ENCODE results near the gene ITGB3BP. TPM values are rescaled to one million over a fixed set of nuclear protein-coding genes. Genes with fewer than 3 reads are reported as not detected.
A peak's percentile ranks its signal among the peaks of the same experiment; 100 is the strongest.
"Not testable (repeated sequence)": the region's sequence is repeated elsewhere in the genome, so short reads cannot be mapped to it uniquely, and the experiment has no call there.

Gene ITGB3BP
- total RNA-seq (1 to 10 TPM; 8.3 to 9.3 TPM), total RNA-seq (3.0 to 52.3 (median 14.4) reads per million in 172 experiments)
- polyA plus RNA-seq (2013, experiment 1 of 2) = 24.6 TPM
- polyA plus RNA-seq (2013, experiment 2 of 2) = 24.8 TPM

DNA sequence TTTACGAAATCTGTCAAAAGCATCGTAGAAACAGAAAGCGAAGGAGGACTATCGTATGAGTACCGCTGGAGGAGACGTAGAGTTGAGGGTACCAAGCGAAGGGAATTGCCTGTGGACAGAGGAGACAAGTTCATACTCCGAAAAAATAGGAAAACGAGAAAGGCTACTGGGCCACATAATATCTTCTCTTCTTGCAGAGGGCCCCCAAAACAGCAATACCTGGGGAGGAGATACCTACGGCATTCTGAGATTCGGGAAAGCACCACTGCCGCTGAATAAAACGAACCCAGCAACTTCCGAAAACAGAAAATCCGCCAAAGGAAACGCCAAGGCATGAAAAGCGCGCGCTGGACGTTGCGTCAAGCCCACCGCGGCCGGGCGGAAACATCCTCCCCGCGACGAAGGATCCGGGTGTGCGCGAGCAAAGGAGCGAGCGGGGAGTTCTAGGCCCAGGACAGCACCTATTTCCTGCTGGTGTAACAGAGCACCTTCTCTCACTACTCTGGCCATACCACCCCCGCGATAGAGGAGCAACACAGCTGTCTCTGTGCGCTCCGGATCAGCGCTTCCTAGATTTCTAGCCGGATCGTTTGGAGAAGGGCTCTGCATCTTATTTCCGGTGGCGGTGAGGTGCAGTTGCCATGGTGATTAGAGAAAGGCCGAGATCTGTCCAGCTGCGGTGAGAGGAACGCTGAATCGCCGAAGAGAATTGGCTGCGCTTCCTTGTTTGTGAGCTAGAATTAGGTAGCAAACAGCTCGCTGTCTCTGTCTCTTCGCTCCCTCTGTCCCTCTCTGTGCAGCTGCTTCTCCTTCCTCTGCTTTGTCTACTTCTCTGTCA lies at the start of gene ITGB3BP, which contains the start of gene EFCAB7:
TSS of gene ITGB3BP (minus strand) at position 335 of the 838 bp plus-strand sequence. CDS start at position 243, 92 bp downstream.
TSS of gene EFCAB7 (plus strand) at position 635 of the 838 bp plus-strand sequence. CDS start 2,048 bp downstream, outside the sequence.
- peak within 1 kb of the TSS; percentile 68 to 86 for H3K27ac ChIP-seq (ENCODE audit: low read depth in 1 of 2, low read length in 2 of 2)
- ChIA-PET CTCF (no interaction called here), POLR2A (interaction anchor here (0.7 to 1.5 kb wide), 4 partner anchors 27 to 834 kb away, joined by 3 to 5 read pairs (median 4); partner anchors contain the start of gene PGM1)
- no peaks in the 10 kb centered on the region for H3K9me3 ChIP-seq (ENCODE audit: control insufficient read depth in 1 of 2, insufficient read depth in 1 of 2, low read length in 2 of 2)
- DNase-seq (peak; percentile 66 to 91 (median 75)), ATAC-seq (ENCODE audit: poor library complexity) (peak; percentile 85)
- Mint-ChIP-seq H3K27ac (peak within 1 kb of the TSS; percentile 95), H3K27me3 (no peaks in the 10 kb centered on the region), H3K4me1 (ENCODE audit: low read depth) (peaks cover 47% of the 10 kb centered on the region), H3K4me3 (peak within 1 kb of the TSS; percentile 91), H3K9me3 (no peaks in the 10 kb centered on the region), H3K36me3 (ENCODE audit: low read depth) (peaks cover 34% of the 10 kb centered on the region)
- no peaks in the 10 kb centered on the region for H3K27me3 ChIP-seq (ENCODE audit: control insufficient read depth in 1 of 2, insufficient read depth in 2 of 2, low read length in 2 of 2)
- intact Hi-C loops (cut with DNase I, micrococcal nuclease) = loop anchor here in 1 of 2 experiments (1.0 to 10.0 kb wide), 3 partner anchors 156 to 1088 kb away; partner anchors contain the start of genes ALG6 and USP1
- TF ChIP-seq, protein P1, sequence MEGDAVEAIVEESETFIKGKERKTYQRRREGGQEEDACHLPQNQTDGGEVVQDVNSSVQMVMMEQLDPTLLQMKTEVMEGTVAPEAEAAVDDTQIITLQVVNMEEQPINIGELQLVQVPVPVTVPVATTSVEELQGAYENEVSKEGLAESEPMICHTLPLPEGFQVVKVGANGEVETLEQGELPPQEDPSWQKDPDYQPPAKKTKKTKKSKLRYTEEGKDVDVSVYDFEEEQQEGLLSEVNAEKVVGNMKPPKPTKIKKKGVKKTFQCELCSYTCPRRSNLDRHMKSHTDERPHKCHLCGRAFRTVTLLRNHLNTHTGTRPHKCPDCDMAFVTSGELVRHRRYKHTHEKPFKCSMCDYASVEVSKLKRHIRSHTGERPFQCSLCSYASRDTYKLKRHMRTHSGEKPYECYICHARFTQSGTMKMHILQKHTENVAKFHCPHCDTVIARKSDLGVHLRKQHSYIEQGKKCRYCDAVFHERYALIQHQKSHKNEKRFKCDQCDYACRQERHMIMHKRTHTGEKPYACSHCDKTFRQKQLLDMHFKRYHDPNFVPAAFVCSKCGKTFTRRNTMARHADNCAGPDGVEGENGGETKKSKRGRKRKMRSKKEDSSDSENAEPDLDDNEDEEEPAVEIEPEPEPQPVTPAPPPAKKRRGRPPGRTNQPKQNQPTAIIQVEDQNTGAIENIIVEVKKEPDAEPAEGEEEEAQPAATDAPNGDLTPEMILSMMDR (IDR thresholded peaks at IDR 0.05) = no peak
- H3K4me3 ChIP-seq (ENCODE audit: low read length) = peak within 1 kb of the TSS; percentile 79
- no peaks in the 10 kb centered on the region for H3K36me3 ChIP-seq (ENCODE audit: insufficient read depth, low read length)
- H3K4me1 ChIP-seq (ENCODE audit: insufficient read depth, low read length) = peaks cover 13% of the 10 kb centered on the region

DNA sequence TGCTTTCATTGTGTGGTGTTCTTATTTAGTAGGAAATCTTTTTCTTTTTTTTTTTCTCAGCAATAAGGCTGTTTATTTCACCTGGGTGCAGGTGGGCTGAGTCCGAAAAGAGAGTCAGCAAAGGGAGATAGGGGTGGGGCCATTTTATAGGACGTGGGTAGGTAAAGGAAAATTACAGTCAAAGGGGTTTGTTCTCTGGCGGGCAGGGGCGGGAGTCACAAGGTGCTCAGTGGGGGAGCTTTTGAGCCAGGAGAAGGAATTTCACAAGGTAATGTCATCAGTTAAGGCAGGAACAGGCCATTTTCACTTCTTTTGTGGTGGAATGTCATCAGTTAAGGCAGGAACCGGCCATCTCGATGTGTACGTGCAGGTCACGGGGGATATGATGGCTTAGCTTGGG lies 49.7 kb upstream of the ITGB3BP start:
- DNase-seq; H3K4me3 Mint-ChIP-seq; H3K27me3 Mint-ChIP-seq; H3K27ac Mint-ChIP-seq; H3K36me3 ChIP-seq (ENCODE audit: insufficient read depth, low read length); H3K4me1 ChIP-seq (ENCODE audit: insufficient read depth, low read length); H3K27ac ChIP-seq (ENCODE audit: low read depth in 1 of 2, low read length in 2 of 2); H3K4me3 ChIP-seq (ENCODE audit: low read length); intact Hi-C loops (cut with DNase I, micrococcal nuclease); H3K4me1 Mint-ChIP-seq (ENCODE audit: low read depth); H3K9me3 Mint-ChIP-seq; CTCF ChIA-PET; ATAC-seq (ENCODE audit: poor library complexity); H3K36me3 Mint-ChIP-seq (ENCODE audit: low read depth); POLR2A ChIA-PET; H3K9me3 ChIP-seq (ENCODE audit: control insufficient read depth in 1 of 2, insufficient read depth in 1 of 2, low read length in 2 of 2); H3K27me3 ChIP-seq (ENCODE audit: control insufficient read depth in 1 of 2, insufficient read depth in 2 of 2, low read length in 2 of 2): not testable (repeated sequence)

DNA sequence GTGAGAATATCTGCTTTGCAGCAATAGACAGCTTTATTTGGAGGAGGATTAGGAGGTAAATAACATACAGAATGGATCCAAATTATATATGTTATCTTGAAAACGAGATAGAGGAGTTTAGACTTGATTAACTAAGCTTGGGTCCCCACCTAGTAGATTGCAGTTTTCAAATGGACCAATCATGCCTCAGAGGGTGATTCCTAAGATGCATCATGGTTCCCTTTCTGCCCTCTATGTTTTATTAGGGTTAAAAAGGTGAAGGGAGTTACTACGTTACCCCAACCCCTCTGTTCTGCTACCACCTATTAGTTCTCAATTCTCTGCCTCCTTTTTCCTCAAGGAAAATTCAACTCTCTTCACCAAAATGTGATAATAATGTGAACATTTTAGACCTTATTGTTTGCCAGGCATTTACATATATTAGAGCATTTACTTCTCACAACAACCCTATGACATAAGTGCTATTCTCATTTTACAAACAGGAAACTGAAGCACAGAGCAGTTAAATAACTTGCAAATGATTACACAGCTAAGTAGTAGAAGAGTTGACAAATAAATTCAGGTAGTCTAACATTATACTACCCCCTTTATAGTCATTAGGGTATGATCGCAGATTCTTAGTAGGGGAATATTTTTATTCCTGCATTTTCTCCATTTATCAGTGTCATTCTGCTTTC lies 46.8 kb upstream of the ITGB3BP start:
- H3K27me3 Mint-ChIP-seq = no peaks in the 10 kb centered on the region
- CTCF ChIA-PET = no interaction called here
- DNase-seq = no peak

More for the DNA sequence above, 46.8 kb upstream of the ITGB3BP start:
- Mint-ChIP-seq H3K4me1 (ENCODE audit: low read depth) (no peaks in the 10 kb centered on the region), H3K27ac (no peak overlapping the region), H3K36me3 (ENCODE audit: low read depth) (no peaks in the 10 kb centered on the region), H3K9me3 (no peaks in the 10 kb centered on the region), H3K4me3 (no peak overlapping the region)
- TF ChIP-seq, protein P1 (IDR thresholded peaks at IDR 0.05) = no peak
- Histone ChIP-seq H3K27me3 (ENCODE audit: control insufficient read depth in 1 of 2, insufficient read depth in 2 of 2, low read length in 2 of 2) (no peaks in the 10 kb centered on the region), H3K4me3 (ENCODE audit: low read length) (no peak overlapping the region), H3K4me1 (ENCODE audit: insufficient read depth, low read length) (no peaks in the 10 kb centered on the region), H3K9me3 (ENCODE audit: control insufficient read depth in 1 of 2, insufficient read depth in 1 of 2, low read length in 2 of 2) (no peaks in the 10 kb centered on the region), H3K27ac (ENCODE audit: low read depth in 1 of 2, low read length in 2 of 2) (no peak overlapping the region), H3K36me3 (ENCODE audit: insufficient read depth, low read length) (no peaks in the 10 kb centered on the region)
- no peak for ATAC-seq (ENCODE audit: poor library complexity)
- POLR2A ChIA-PET = interaction anchor here (2.0 kb wide), 1 partner anchor 23 kb away, joined by 5 read pairs; the partner anchor contains the start of gene PGM1
- intact Hi-C loops (cut with DNase I, micrococcal nuclease) = no loop called here
